ENCODE data around the gene CFAP161.

GRCh38 chr15:81168644-81169043 is 34.6 kb downstream of the CFAP161 start:
- TF ChIP-seq POLR2A (IDR thresholded peaks at IDR 0.05) (no peak), CTCF (IDR thresholded peaks at IDR 0.05) (no peak)
